ENCODE results near the gene NTSR1.
A peak's percentile ranks its signal among the peaks of the same experiment; 100 is the strongest.

Gene NTSR1

DNA sequence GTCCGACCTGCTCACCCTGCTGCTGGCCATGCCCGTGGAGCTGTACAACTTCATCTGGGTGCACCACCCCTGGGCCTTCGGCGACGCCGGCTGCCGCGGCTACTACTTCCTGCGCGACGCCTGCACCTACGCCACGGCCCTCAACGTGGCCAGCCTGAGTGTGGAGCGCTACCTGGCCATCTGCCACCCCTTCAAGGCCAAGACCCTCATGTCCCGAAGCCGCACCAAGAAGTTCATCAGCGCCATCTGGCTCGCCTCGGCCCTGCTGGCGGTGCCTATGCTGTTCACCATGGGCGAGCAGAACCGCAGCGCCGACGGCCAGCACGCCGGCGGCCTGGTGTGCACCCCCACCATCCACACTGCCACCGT, 885 bp downstream of the NTSR1 start:
- DNase-seq (ENCODE audit: low read depth) = no peak

- DNase-seq (ENCODE audit: low read depth) = no peak
These were observed 1.7 kb downstream of the NTSR1 start for GRCh38 chr20:62710221-62710885.

DNA sequence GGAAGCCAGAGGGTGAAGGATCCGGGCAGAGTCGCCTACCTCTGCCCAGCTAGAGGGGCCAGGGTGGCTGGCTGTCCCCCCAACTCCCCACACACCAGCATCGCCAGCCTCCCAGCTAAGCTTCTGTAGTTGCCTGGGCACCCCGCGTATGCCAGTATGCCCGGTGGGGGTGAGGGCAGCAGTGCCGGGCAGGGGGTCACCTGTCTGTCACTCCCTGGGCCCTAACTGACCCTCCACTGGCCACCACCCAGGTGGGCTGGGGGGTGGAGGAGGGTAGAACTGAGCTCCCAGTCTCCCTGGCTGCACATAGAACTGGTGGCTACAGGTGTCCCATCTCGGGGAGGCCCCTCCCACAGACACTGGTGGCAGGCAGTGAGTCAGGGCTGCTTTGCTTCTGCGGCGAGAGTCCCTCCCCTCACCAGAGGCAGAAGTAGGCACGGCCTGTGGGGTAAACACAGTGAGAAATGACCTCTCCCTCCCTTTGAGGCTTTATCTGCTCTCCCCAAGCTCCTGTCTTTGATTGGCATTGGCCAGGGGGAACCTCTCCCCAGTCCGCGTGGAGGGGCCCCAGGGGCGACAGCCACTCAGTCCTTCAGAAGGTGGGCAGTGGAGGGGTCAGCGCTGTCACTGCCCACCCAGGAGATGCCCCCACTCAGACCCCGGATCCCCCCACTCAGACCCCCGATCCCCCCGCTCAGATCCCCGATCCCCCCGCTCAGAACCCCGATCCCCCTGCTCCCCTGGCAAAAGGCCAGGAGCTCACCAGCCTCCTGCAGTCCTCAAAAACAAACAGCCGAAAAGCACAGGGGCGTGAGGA, 2.5 kb downstream of the NTSR1 start:
- DNase-seq (ENCODE audit: low read depth) = peak; percentile 17

GRCh38 chr20:62711703-62712101, 3.1 kb downstream of the NTSR1 start:
- DNase-seq (ENCODE audit: low read depth) = no peak

- DNase-seq (ENCODE audit: low read depth) = no peak
These were observed 4.0 kb downstream of the NTSR1 start for GRCh38 chr20:62712606-62713005.

- DNase-seq (ENCODE audit: low read depth) = no peak
These were observed 5.4 kb downstream of the NTSR1 start for GRCh38 chr20:62714006-62714405.

DNA sequence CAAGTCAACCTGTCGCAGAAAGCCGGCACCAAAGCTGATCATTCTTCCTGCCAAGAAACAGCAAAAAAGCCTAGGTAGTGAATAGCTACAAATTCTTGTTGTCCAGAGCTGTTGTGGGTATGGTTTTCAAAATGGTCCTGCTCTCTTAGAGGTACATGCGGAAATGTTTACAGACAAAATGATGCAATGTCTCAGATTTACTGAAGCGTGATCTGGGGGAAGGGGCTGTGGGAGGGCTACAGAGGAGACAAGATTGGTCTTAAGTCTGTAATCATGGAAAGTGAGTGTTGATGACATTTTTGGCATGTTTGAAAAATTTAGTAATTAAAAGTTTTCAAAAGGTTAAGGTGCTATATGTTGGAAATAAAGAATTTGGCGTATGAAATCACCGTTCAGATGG, 6.2 kb downstream of the NTSR1 start:
- no peak for DNase-seq (ENCODE audit: low read depth)

DNA sequence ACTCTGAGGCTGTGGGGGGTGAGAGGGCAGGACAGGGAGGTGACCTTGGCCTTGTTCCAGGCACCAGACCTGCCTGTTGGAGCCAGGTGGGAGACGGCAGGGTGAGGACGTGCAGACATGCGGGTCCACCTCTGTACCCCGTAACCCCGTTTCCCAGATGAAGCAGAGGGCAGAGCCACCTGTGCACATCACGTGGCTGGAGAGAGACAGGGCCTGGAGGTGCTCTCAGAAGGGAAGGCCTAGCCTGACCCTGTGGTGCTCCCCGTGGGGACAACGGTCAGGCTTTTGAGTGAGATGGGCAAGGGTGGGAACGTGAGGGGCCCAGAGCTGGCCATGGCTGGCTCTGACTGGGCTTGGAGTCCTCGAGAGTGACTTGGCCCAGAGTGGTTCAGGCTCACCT, 6.6 kb downstream of the NTSR1 start:
- no peak for DNase-seq (ENCODE audit: low read depth)

DNA sequence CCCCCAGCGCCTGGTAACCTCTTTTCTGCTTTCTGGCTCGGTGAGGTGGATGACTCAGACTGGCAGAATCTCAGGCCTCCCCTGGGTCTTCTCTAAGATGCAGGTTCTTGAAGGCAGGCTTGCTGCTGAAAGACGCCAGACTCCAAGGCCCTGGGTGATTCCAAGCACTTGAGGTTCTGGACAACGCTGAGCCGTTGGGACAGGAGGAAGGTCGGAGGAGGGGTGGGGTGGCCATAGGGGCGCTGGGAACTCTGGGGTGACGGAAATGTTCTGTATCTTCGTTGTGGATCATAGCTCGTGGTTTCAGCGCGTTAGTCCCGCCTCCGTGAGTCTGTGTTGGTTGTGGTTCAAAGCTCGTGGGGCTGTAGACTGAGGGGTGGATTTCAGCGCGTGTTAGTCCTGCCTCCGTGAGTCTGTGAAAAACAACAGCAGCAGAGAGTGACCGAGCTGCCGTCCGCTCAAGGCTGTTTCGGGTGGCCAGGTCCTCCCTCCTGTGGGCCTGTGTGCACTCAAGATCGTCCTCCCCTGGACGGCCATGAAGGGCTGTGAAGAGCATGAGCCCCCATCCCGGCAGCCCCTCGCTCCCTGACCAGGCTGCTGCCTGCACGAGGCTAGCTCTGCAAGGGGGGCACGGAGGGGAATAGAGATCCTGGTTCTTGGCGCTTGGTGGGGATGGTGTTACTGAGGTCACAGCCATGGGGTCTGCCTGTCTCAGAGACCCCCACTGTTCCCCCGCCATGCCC, 7.7 kb downstream of the NTSR1 start:
- DNase-seq (ENCODE audit: low read depth) = peak; percentile 31

GRCh38 chr20:62716941-62717310, 8.3 kb downstream of the NTSR1 start:
- no peak for DNase-seq (ENCODE audit: low read depth)

GRCh38 chr20:62717933-62718332, 9.3 kb downstream of the NTSR1 start:
- DNase-seq (ENCODE audit: low read depth) = no peak

DNA sequence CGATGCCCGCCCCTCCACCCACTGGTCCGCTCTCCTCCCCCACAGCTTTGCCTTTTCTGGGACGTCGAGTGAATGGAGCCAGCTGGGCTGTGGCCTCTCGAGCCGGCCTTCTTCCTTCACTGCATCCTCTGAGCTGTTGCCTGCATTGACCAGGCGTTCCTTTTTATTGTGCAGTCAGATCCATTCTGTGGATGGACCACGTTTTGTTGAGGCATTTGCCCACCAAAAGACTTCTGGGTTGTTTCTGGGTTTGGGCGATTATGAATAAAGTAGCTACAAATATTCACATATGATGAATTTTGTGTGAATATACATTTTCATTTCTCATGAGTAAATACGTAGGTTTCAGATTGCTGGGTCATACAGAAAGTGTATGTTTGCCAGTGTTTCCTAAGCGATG, 9.9 kb downstream of the NTSR1 start:
- no peak for DNase-seq (ENCODE audit: low read depth)

DNA sequence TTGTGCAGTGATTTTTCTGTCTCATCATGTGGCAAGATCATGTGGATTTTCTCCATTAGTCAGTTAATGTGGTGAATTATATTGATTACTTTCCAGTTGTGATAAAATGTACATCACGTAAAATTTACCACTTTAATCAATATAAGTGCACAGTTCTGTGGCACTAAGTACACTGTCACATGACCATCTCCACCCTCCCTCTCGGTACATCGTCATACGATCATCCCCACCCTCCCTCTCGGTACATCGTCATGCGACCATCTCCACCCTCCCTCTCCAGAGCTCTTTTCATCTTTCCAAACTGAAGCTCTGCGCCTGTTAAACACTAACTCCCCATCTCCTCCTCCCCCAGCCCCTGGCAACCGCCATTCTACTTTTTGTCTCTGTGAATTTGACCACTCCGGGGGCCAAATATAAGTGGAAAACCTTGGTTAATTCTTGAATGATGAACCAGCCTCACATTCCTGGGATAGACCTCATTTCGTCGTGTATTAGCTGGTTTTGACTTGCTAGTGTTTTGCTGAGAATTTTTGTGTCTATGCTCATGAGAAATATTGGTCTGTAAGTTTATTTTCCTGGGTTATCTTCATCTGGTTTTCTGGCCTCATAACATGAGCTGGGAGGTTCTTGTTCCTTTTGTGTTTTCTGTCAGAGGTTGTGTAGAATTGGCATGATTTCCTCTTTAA, 10.8 kb downstream of the NTSR1 start:
- DNase-seq (ENCODE audit: low read depth) = no peak

DNA sequence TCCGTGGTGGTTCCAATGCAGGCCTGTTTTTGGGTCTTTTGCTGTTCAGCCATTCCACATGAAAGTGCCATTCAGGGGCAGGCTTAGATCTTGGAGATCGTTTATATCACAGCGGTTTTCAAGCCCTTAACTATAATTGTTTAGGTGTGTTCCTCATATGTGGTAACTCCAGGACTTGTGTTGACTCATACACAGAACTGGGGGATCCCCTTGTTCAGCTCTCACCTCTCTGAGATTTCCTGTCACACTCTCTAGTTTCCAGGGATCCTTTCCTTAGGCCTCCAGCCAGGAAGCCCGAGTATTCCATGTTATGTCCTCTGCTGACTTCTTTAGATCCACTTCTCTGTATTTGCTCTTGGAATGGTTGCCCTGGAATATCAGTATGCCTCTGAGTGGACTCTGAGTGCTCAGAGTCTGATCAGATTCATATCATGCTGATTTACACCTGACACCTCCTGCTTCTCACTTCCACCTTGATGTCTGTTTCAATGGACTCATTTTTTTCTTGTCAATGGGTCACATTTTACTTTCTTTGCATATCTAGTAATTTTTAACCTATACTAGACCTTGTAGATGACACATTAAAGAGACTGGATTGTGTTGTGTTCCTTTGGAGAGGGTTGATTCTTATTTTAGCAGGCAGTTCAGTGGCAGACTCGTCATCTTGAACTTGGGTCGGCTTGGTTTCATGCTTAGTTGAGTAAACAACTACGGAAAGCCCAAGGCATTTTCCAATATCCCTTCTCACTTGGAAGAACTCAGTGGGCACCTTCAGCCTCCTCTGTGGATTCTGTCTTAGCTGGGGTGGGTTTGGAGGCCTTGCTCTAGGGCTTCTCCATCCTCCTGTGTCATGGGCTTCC, 13.1 kb downstream of the NTSR1 start:
- no peak for DNase-seq (ENCODE audit: low read depth)

GRCh38 chr20:62722627-62723026, 14.0 kb downstream of the NTSR1 start:
- DNase-seq (ENCODE audit: low read depth) = no peak

DNA sequence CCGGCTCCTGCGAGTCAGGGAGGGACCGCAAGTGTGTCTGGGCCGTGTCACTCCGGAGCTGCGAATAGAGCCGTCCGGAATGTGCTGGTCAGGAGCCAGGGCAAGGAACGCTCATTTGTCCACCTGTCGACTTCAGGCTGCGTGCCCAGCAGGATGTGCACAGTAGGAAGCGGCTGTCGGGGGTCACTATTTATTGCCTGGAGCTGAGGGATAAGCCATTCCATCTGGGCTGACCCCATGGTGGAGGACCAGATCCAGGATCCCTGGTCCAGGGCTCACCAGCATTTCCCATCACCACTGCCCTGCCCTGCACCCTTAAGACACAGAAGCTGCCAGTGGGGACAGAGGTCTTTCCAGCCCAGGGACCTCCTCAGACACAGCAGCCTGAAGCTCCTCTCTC, 14.7 kb downstream of the NTSR1 start:
- no peak for DNase-seq (ENCODE audit: low read depth)

DNA sequence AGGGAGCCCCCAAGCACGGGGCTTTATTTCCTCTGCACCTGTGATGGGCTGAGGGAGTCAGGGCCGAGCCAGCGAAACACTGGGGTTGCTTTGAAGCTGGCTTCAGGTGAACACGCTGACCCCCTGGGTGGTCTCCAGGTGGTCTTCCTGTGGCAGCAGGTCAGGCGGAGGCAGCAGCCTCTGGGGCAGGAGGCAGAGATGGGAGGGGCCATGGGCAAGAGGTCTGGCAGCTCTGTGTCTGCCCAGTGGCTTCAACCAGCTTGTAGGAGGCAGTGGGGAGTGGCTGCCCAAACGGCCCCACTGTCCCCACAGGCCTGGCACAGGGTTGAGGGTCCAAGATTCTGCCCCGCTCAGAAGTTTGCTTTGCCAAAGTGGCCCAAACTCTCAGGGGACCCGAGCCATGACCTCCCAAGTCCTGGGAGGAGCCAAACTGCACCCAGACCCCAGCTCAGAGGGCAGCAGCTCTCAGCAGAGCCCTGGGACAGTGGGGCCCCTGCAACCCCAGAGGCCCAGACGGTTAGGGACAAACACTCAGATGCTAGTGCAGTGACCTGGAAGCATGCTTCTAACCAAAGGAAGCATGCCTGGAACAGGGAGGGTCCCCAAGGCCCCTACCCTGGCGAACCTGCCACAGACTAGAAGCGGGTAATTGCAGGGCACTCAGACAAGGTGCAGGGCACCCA, 15.3 kb downstream of the NTSR1 start:
- no peak for DNase-seq (ENCODE audit: low read depth)

DNA sequence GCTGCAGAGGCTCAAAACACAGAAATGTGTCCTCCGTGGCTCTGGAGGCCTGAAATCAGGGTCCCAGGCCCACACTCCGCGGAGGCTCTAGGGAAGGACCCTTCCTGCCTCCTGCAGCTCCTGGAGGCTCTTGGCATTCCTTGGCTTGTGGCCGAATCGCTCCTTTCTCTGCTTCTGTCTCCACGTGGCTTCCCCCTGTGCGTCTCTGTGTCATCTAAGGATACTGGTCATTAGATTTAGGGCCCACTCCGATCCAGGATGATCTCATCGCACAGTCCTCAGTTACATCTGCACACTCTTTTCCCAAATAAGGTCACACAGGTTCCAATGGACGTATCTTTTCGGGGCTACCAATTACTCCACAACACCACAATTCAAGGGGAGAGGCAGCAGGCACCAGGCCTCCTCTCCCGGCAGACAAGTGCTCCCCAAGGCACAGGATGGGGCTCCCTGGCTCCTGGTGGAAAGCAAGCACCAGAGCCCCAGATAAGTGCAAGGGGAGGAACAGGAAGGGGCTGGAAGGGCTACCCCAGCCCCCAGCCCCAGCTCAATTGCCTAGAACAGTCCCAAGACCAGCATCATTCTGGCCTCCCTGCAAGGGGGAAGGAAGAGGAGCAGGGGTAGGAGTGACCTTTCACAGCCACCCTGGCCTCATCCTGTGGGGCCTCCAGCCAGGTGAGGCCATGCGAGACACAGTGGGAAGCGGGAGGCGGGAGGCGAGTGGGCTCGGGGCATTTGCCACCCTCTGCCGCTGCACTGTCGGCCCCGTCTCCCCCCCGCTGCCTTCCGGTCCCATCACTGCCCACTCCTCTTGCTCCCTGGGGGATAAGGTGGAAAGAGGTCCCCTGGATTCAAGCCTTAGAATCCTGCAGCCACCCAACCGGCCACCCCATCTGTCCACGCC, 16.3 kb downstream of the NTSR1 start:
- no peak for DNase-seq (ENCODE audit: low read depth)

DNA sequence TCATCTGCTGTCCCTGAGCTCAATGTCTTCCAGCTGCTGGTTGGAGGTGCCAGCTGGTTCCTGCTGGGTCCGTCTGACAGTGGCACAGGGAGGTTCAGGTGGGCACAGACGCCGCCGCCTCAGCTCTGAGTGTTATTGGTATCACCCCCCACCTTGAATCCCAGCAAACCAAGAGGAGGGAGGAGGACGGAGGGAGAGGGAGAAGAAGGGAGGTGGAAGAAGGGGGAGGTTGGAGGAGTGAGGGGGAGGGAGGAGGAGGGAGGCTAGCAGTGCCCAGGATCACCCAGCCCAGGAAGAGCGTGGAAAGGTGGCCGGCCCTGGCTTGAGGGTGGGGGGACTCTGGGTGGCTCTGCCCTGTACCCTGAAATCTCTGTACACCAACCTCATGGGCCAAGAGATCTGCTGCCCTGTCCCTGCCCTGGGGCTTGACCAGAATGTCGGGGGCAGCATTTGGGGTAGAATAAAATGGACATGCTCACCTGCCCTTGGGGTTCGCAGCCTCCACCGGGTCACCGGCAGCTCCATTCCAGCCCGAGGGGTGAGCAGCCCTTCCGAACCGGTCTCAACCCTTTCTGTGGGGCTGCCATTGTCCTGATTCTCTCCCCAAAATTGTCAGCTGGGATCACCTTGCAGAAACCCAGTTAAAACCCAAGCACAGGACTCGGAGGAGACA, 17.1 kb downstream of the NTSR1 start:
- DNase-seq (ENCODE audit: low read depth) = no peak

Data from activated T-cell treated with anti-CD3 and anti-CD28 coated beads for 1 hour (primary cell).